NCI-H82 treated with DMSO at 0.1 percent for 48 hours (cell line): ENCODE measurements around the gene NFIX.
A peak's percentile ranks its signal among the peaks of the same experiment; 100 is the strongest.

ENCODE experiments used
- DNase-seq: peaks from one replicate; lab custom pipeline; 2025; ENCODE audit not compliant: unreplicated experiment; lab: John Stamatoyannopoulos, UW

NFIX gene

GRCh38 chr19:13053238-13053637, 58.0 kb downstream of the NFIX start:
- DNase-seq, result no peak

GRCh38 chr19:13053761-13054625, 58.7 kb downstream of the NFIX start:
- DNase-seq, result no peak

GRCh38 chr19:13054626-13055212, 59.4 kb downstream of the NFIX start:
- DNase-seq, result no peak

- no peak for DNase-seq
Observed at GRCh38 chr19:13055213-13056051, 60.2 kb downstream of the NFIX start.

- DNase-seq, result no peak
Observed at GRCh38 chr19:13056052-13056660, 60.9 kb downstream of the NFIX start.

- no peak for DNase-seq
Observed at GRCh38 chr19:13057147-13057572, 61.9 kb downstream of the NFIX start.

GRCh38 chr19:13057744-13058143, 62.5 kb downstream of the NFIX start:
- no peak for DNase-seq

GRCh38 chr19:13058951-13059660, 63.8 kb downstream of the NFIX start:
- DNase-seq, result peak; percentile 23

GRCh38 chr19:13060233-13060963, 65.1 kb downstream of the NFIX start:
- DNase-seq, result no peak

GRCh38 chr19:13060964-13061927, 66.0 kb downstream of the NFIX start:
- peak; percentile 52 for DNase-seq

- no peak for DNase-seq
Observed at GRCh38 chr19:13062317-13062716, 67.0 kb downstream of the NFIX start.

- no peak for DNase-seq
Observed at GRCh38 chr19:13063461-13064091, 68.3 kb downstream of the NFIX start.

- DNase-seq, result no peak
Observed at GRCh38 chr19:13064092-13064489, 68.8 kb downstream of the NFIX start.

- DNase-seq, result no peak
Observed at GRCh38 chr19:13066226-13066625, 71.0 kb downstream of the NFIX start.

GRCh38 chr19:13066933-13067807, 71.9 kb downstream of the NFIX start:
- DNase-seq, result no peak

GRCh38 chr19:13068085-13068846, 73.0 kb downstream of the NFIX start:
- DNase-seq, result no peak
